ENCODE measurements around the gene YTHDF1. TPM values are rescaled to one million over a fixed set of nuclear protein-coding genes. Genes with fewer than 3 reads are reported as not detected.

The YTHDF1 gene
- total RNA-seq, 1 donor: 30.7 TPM

GRCh38 chr20:63242736-63243135, 26.8 kb upstream of the YTHDF1 start:
- H3K4me3 ChIP-seq (ENCODE audit: low read depth, low read length): no peak overlapping the region
- TF ChIP-seq, protein P1, sequence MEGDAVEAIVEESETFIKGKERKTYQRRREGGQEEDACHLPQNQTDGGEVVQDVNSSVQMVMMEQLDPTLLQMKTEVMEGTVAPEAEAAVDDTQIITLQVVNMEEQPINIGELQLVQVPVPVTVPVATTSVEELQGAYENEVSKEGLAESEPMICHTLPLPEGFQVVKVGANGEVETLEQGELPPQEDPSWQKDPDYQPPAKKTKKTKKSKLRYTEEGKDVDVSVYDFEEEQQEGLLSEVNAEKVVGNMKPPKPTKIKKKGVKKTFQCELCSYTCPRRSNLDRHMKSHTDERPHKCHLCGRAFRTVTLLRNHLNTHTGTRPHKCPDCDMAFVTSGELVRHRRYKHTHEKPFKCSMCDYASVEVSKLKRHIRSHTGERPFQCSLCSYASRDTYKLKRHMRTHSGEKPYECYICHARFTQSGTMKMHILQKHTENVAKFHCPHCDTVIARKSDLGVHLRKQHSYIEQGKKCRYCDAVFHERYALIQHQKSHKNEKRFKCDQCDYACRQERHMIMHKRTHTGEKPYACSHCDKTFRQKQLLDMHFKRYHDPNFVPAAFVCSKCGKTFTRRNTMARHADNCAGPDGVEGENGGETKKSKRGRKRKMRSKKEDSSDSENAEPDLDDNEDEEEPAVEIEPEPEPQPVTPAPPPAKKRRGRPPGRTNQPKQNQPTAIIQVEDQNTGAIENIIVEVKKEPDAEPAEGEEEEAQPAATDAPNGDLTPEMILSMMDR (IDR thresholded peaks at IDR 0.05; ENCODE audit: insufficient read depth, low read depth, low read length): no peak
- no peak for DNase-seq (ENCODE audit: low read depth)

- TF ChIP-seq, protein P1 (IDR thresholded peaks at IDR 0.05; ENCODE audit: insufficient read depth, low read depth, low read length): no peak
- H3K4me3 ChIP-seq (ENCODE audit: low read depth, low read length): no peak overlapping the region
- no peak for DNase-seq (ENCODE audit: low read depth)
Measured at GRCh38 chr20:63241272-63241671, 25.3 kb upstream of the YTHDF1 start.

- no peak for DNase-seq (ENCODE audit: low read depth)
- TF ChIP-seq, protein P1 (IDR thresholded peaks at IDR 0.05; ENCODE audit: insufficient read depth, low read depth, low read length): no peak
Measured at GRCh38 chr20:63240004-63240403, 24.1 kb upstream of the YTHDF1 start.

GRCh38 chr20:63239431-63239830, 23.5 kb upstream of the YTHDF1 start:
- no peak for DNase-seq (ENCODE audit: low read depth)
- no peak overlapping the region for H3K4me3 ChIP-seq (ENCODE audit: low read depth, low read length)
- TF ChIP-seq, protein P1 (IDR thresholded peaks at IDR 0.05; ENCODE audit: insufficient read depth, low read depth, low read length): no peak

More at GRCh38 chr20:63240004-63240403, 24.1 kb upstream of the YTHDF1 start:
- H3K4me3 ChIP-seq (ENCODE audit: low read depth, low read length): no peak overlapping the region

DNA sequence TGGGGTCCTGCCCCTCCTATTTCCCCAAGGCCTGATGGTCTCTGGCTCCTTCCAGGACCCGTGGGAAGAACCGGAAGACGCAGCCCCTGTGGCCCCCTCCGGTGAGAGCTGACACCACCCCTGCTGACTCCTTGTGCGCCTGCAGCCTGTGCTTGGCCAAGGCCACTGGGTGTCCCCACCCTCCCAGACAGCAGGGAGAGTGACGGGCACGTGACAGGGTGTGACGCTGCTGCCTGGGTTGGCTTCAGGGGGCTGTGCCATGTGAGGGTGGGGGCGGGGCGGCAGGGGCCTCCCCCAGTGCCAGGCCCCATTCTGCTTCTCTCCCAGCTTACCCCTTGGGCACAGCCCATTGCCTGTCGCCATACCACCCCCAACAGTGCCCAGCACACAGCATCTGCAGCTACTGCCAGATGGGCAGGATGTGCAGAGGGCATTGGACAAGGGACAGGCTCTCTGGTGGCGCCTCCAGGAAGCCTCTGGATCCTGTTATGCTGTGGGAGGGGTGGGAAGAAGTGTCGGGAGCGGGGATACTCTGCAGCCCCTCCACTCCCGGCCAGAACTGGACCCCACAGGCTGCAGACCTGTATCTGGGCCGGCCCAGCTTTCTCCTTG, 22.7 kb upstream of the YTHDF1 start:
- TF ChIP-seq, protein P1 (IDR thresholded peaks at IDR 0.05; ENCODE audit: insufficient read depth, low read depth, low read length): no peak
- no peak overlapping the region for H3K4me3 ChIP-seq (ENCODE audit: low read depth, low read length)
- no peak for DNase-seq (ENCODE audit: low read depth)

DNA sequence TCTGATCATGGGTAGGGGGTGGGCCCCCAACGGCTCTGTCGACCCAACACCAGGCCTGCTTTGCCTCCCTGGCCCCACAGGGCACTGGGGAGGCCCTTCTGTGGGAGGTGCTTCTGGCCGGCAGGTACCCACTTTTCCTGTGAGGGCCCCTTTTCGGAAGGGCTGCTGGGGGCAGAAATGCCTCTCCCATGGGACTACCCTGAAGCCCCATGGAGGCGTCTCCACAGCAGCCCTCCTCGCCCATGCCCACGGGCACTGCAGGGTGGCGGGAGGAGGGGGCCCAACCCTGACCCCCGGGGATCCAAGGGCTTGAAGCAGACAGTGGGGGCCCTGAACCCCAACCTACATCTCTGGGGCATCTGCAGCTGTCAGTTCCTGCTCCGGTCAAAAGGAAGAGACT, 22.1 kb upstream of the YTHDF1 start:
- no peak for DNase-seq (ENCODE audit: low read depth)
- TF ChIP-seq, protein P1 (IDR thresholded peaks at IDR 0.05; ENCODE audit: insufficient read depth, low read depth, low read length): no peak
- no peak overlapping the region for H3K4me3 ChIP-seq (ENCODE audit: low read depth, low read length)

Data from fibroblast of villous mesenchyme (primary cell).